Heart left ventricle (tissue), 16 donors: ENCODE data around the gene CNTNAP5. TPM values are rescaled to one million over a fixed set of nuclear protein-coding genes. Genes with fewer than 3 reads are reported as not detected.

ENCODE experiments used
- ATAC-seq, 4 donors: fragments of 200-7000 bp; cut with Tn5 transposase; one replicate each; pipeline ENCODE4 v1.9.1; 2020 to 2022; ENCODE audit warnings: moderate library complexity in 4 of 4, mild to moderate bottlenecking in 3 of 4, moderate number of reproducible peaks in 1 of 4
- DNase-seq, 5 donors: peaks; one replicate each; pipeline ENCODE4 v3.0.0-alpha.2; 2020
- H3K27ac ChIP-seq, 12 donors: fragments of 200-600 bp; sonication (generic) in 4 of 12; one replicate each; pipeline versions ENCODE4 v1.5.0 to v1.8.0; 2016 to 2022; ENCODE audit warnings: mild to moderate bottlenecking in 2 of 12
- H3K27me3 ChIP-seq, 9 donors: fragments of 200-600 bp; sonication (generic) in 2 of 9; one replicate each; pipeline versions ENCODE4 v1.5.1 to v1.8.0; 2016 to 2022; ENCODE audit warnings: mild to moderate bottlenecking in 3 of 9
- H3K36me3 ChIP-seq, 9 donors: fragments of 200-600 bp; sonication (generic) in 2 of 9; one replicate each; pipeline versions ENCODE4 v1.5.0 to v1.8.0; 2018 to 2022; ENCODE audit warnings: mild to moderate bottlenecking in 2 of 9
- H3K4me1 ChIP-seq, 12 donors: fragments of 200-600 bp; sonication (generic) in 4 of 12; one replicate each; pipeline versions ENCODE4 v1.5.0 to v1.8.0; 2016 to 2022; ENCODE audit warnings: mild to moderate bottlenecking in 3 of 12
- H3K4me3 ChIP-seq, 12 donors: fragments of 200-600 bp; sonication (generic) in 4 of 12; one replicate each; pipeline versions ENCODE4 v1.5.0 to v1.8.0; 2017 to 2022; ENCODE audit warnings: mild to moderate bottlenecking in 9 of 12, moderate library complexity in 4 of 12
- H3K9me3 ChIP-seq, 12 donors: fragments of 200-600 bp; sonication (generic) in 4 of 12; one replicate each; pipeline versions ENCODE4 v1.5.0 to v1.8.0; 2016 to 2022; ENCODE audit warnings: mild to moderate bottlenecking in 1 of 12
- POLR2A ChIP-seq, 2 donors: fragments of 450-650 bp; IDR thresholded peaks; one replicate each; pipeline ENCODE4 v1.6.1; 2017; ENCODE audit warnings: antibody characterized with exemption in 2 of 2, mild to moderate bottlenecking in 2 of 2, moderate library complexity in 2 of 2
- WGBS, 4 donors: extraction: QIAGEN DNeasy Blood & Tissue Kit in 2 of 4; methylation state at CpG; one replicate each; pipeline versions ENCODE4 v1.1.5 to v1.1.7; 2013 to 2018; 5-methylcytosine and 5-hydroxymethylcytosine counted together
- intact Hi-C, 10 donors: fragments of 100-400 bp; cut with DNase I; formaldehyde crosslinking; loops; one replicate each; pipeline versions ENCODE4 v1.11.1 to v1.14.2; 2022
- polyA plus RNA-seq, 2 donors: library from polyadenylated mRNA; stranded (reverse); fragments of 200-250 nt; gene quantifications; one replicate each; pipeline ENCODE4 v1.2.3, GENCODE V29; 2013
- total RNA-seq, 9 donors: library from RNA; depleted of rRNA in 2 of 9; stranded (reverse); fragments of >200 nt in 2 of 9; fragmentation: NEBNext Ultra II Directional in 3 of 9; extraction: Animal tissue kit (Norgen Biotek cat#: 25700) in 3 of 9; gene quantifications; one replicate each; pipeline versions ENCODE4 v1.1.0 to v1.2.4, GENCODE V29; 2016 to 2023
- TF ChIP-seq, protein P1 (sequence below), 12 donors: fragments of 200-600 bp; sonication (generic) in 4 of 12; IDR thresholded peaks; one replicate each; pipeline versions ENCODE4 v1.5.0 to v1.8.0; 2018 to 2022; ENCODE audit warnings: antibody characterized with exemption in 12 of 12, mild to moderate bottlenecking in 5 of 12
- donor health status: ischemic (EF 13 %, LVEDD 7.1; RV severe dilation, severe dysfunction).
- donor health status: healthy with polysubstance abuse.
- donor health status: DM: no; HTN: yes; CAD: no.
- donor health status: DM: no; HTN: no; CAD: no.
- donor health status: ischemic (EF 25% LVEDD 6.9; RV normal size, moderate dysfunction).
- donor health status: ischemic (EF 25% LVEDD 5.7; RV mildly dilated, moderate dysfunction).
- donor health status: healthy.
- donor health status: DM: yes; HTN: yes; CAD: no.
- donor health status: ischemic (EF 35%, LVEDD 5.7; RV mildly dilated, moderate dysfunction).
- donor health status: nonischemic (EF 11% LVEDD 7.7; RV severe dilation, severe dysfunction).
- donor health status: DM: yes; HTN: yes; CAD: no.
- donor health status: PGD.
- donor health status: ischemic (EF 29% LVEDD 5.4; RV normal size, mild dysfunction).
- donor health status: nonischemic (EF 23%, LVEDD 6.1; RV moderate dilation, normal function).

CNTNAP5 gene
- total and polyA plus RNA-seq, 11 donors, result not detected

- Histone ChIP-seq H3K27ac (no peak overlapping the region), H3K27me3 (no peaks in the 10 kb centered on the region), H3K4me1 (no peaks in the 10 kb centered on the region), H3K36me3 (no peaks in the 10 kb centered on the region), H3K9me3 (no peaks in the 10 kb centered on the region), H3K4me3 (no peak overlapping the region)
- ATAC-seq (no peak), DNase-seq (no peak)
- intact Hi-C loops, result no loop called here
- TF ChIP-seq, protein P1, sequence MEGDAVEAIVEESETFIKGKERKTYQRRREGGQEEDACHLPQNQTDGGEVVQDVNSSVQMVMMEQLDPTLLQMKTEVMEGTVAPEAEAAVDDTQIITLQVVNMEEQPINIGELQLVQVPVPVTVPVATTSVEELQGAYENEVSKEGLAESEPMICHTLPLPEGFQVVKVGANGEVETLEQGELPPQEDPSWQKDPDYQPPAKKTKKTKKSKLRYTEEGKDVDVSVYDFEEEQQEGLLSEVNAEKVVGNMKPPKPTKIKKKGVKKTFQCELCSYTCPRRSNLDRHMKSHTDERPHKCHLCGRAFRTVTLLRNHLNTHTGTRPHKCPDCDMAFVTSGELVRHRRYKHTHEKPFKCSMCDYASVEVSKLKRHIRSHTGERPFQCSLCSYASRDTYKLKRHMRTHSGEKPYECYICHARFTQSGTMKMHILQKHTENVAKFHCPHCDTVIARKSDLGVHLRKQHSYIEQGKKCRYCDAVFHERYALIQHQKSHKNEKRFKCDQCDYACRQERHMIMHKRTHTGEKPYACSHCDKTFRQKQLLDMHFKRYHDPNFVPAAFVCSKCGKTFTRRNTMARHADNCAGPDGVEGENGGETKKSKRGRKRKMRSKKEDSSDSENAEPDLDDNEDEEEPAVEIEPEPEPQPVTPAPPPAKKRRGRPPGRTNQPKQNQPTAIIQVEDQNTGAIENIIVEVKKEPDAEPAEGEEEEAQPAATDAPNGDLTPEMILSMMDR (IDR thresholded peaks at IDR 0.05), result no peak
- TF ChIP-seq POLR2A (IDR thresholded peaks at IDR 0.05), result no peak
- WGBS, 4 donors, result 63 to 91% (median 89%) methylated on average over 2 of the region's 2 CpGs
Measured at GRCh38 chr2:124296470-124296869, 271.4 kb downstream of the CNTNAP5 start.

DNA sequence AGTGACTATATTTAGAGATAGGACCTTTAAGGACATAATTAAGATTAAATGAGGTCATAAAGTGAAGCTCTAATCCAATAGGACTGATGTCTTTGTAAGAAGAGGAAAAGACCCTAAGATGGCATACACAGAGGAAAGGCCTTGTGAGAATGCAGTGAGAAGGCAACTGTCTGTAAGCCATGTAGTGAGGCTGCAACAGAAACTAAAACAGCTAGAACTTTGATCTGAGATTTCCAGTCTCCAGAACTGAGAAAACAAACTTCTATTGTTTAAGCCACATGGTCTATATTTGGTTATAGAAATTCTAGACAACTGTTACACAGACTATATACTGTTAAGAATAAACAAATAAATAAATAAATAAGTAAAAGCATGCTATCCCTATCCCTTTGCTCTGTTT is 276.8 kb downstream of the CNTNAP5 start:
- no peak for ATAC-seq
- Histone ChIP-seq H3K4me1 (no peaks in the 10 kb centered on the region), H3K27me3 (no peaks in the 10 kb centered on the region), H3K4me3 (no peak overlapping the region), H3K36me3 (no peaks in the 10 kb centered on the region), H3K27ac (no peak overlapping the region), H3K9me3 (peaks cover 0 to 8% (median 0%) of the 10 kb centered on the region in 12 donors)
- TF ChIP-seq, protein P1 (IDR thresholded peaks at IDR 0.05), result no peak
- no peak for TF ChIP-seq POLR2A (IDR thresholded peaks at IDR 0.05)
- no peak for DNase-seq
- intact Hi-C loops, result no loop called here

DNA sequence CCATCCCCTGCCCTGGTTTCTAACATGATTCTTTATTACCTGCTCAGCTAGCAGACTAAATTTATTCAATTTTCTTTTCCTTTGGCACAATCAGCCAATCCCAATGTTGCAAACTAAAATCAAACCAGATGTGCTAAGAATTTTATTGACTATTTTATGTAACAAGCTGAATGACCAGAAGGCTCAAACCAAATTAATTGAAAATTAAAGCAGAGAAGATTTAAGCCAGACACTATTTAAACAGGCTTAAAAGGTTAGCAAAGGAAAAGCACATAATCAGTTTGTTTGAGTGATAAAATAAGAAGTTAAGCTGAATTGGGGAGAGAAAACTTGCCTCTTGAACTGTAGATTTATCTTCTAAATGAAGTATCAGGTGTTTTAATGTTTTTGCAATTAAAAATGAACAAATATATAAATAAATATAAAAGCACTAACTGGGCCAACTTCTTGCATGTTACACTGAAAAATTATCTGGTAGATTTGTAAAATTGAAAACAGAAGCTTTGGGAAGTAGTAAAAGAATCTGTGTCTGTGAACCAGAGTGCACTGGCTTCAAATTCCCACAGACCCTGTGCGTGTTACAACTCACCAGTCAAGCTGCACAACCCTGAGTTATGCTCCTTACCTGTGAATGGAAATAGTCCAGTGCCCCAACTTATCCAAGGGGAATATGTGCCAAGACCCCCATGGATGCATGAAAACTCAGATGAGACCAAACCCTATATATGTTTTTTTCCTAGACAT is 283.4 kb downstream of the CNTNAP5 start:
- Histone ChIP-seq H3K36me3 (no peaks in the 10 kb centered on the region), H3K4me3 (no peak overlapping the region), H3K4me1 (no peaks in the 10 kb centered on the region), H3K27ac (no peak overlapping the region), H3K27me3 (no peaks in the 10 kb centered on the region), H3K9me3 (no peaks in the 10 kb centered on the region)
- 53 to 91% (median 80%) methylated on average over 1 of the region's 1 CpG for WGBS, 4 donors
- DNase-seq (no peak), ATAC-seq (no peak)
- TF ChIP-seq, protein P1 (IDR thresholded peaks at IDR 0.05), result no peak
- TF ChIP-seq POLR2A (IDR thresholded peaks at IDR 0.05), result no peak
- intact Hi-C loops, result no loop called here

GRCh38 chr2:124309563-124310138 is 284.6 kb downstream of the CNTNAP5 start:
- H3K4me1 ChIP-seq, result no peaks in the 10 kb centered on the region
- no peaks in the 10 kb centered on the region for H3K36me3 ChIP-seq
- no peak overlapping the region for H3K27ac ChIP-seq
- no peaks in the 10 kb centered on the region for H3K9me3 ChIP-seq
- WGBS, 4 donors, result 83 to 87% (median 84%) methylated on average over 8 of the region's 8 CpGs
- H3K4me3 ChIP-seq, result no peak overlapping the region
- TF ChIP-seq POLR2A (IDR thresholded peaks at IDR 0.05), result no peak
- TF ChIP-seq, protein P1 (IDR thresholded peaks at IDR 0.05), result no peak
- no peaks in the 10 kb centered on the region for H3K27me3 ChIP-seq
- DNase-seq (no peak), ATAC-seq (no peak)
- intact Hi-C loops, result no loop called here
